Measurements from ENCODE around the gene TRAPPC12. TPM values are rescaled to one million over a fixed set of nuclear protein-coding genes. Genes with fewer than 3 reads are reported as not detected.

The TRAPPC12 gene
- polyA plus RNA-seq (41.4 to 53.6 TPM (median 44.2 TPM) in 3 replicates), polyA minus RNA-seq (67.3 to 144 TPM (median 95.0 TPM) in 3 replicates)
- 39.9 TPM for polyA plus RNA-seq (2011; ENCODE audit: low read depth)
- 26.3 and 32.6 TPM in 2 replicates for polyA plus RNA-seq (2011; cell fraction: cytosol; rRNA removed)
- polyA plus RNA-seq (2011; cell fraction: nucleus; rRNA removed): 91.2 and 111 TPM in 2 replicates
- 49.9 and 63.4 TPM in 2 replicates for polyA plus RNA-seq (2012; ENCODE audit: low replicate concordance)
- 48.0 TPM for polyA minus RNA-seq (2011; cell fraction: cytosol; rRNA and poly(A)+ RNA removed)
- 59.8 and 73.9 TPM in 2 replicates for polyA minus RNA-seq (2011; cell fraction: nucleus; rRNA and poly(A)+ RNA removed)

GRCh38 chr2:3379647-3380534 is at the start of gene TRAPPC12:
TSS of gene TRAPPC12 (plus strand) at chr2:3379694. CDS start at chr2:3387624, 7,930 bp downstream.
- no peaks in the 10 kb centered on the region for H3K27me3 ChIP-seq (ENCODE audit: control insufficient read depth, extremely low read depth, insufficient read depth, low read length)
- FAIRE-seq (no peak), DNase-seq (ENCODE audit: low read depth, low spot score) (peak; percentile 35)
- H3K79me2 ChIP-seq (ENCODE audit: control insufficient read depth, insufficient read depth, low read length): peaks cover 61% of the 10 kb centered on the region
- dilution Hi-C loops (cut with MboI; ENCODE audit: extremely low pct_ligation_motif_present, low sequenced_read_pairs): no loop called here
- TF ChIP-seq CTCF (optimal IDR thresholded peaks at IDR 0.05 in 1 of 3, IDR thresholded peaks at IDR 0.05 in 1 of 3, conservative IDR thresholded peaks at IDR 0.05 in 1 of 3; ENCODE audit: extremely low read depth in 1 of 3, insufficient read depth in 2 of 3, low read length in 3 of 3): peak; percentile 36 to 72 (median 67)
- no peak for TF ChIP-seq EZH2 (IDR thresholded peaks at IDR 0.05; ENCODE audit: low read length)
- peak within 1 kb of the TSS; percentile 94 for H3K9ac ChIP-seq (ENCODE audit: control insufficient read depth, extremely low read depth, insufficient read depth, low read length)
- H3K4me1 ChIP-seq (ENCODE audit: control insufficient read depth, extremely low read depth, insufficient read depth, low read length): peaks cover 28% of the 10 kb centered on the region
- peak within 1 kb of the TSS; percentile 90 for H3K27ac ChIP-seq (ENCODE audit: control insufficient read depth, insufficient read depth, low read length)
- peak within 1 kb of the TSS; percentile 82 to 94 (median 92) for H3K4me3 ChIP-seq (ENCODE audit: control insufficient read depth in 2 of 3, extremely low read depth in 1 of 3, insufficient read depth in 2 of 3, low read depth in 1 of 3, low read length in 3 of 3)
- no peaks in the 10 kb centered on the region for H4K20me1 ChIP-seq (ENCODE audit: control insufficient read depth, extremely low read depth, insufficient read depth, low read length)
- peak within 1 kb of the TSS; percentile 98 for H2AFZ ChIP-seq (ENCODE audit: control insufficient read depth, low read length)
- no peaks in the 10 kb centered on the region for H3K9me1 ChIP-seq (ENCODE audit: control insufficient read depth, extremely low read depth, insufficient read depth, low read length)
- peak within 1 kb of the TSS; percentile 99 for H3K4me2 ChIP-seq (ENCODE audit: control insufficient read depth, extremely low read depth, insufficient read depth, low read depth, low read length)
- H3K36me3 ChIP-seq (ENCODE audit: control insufficient read depth in 2 of 2, extremely low read depth in 1 of 2, insufficient read depth in 2 of 2, low read length in 2 of 2): peaks cover 0 to 4% of the 10 kb centered on the region in 2 experiments
- no peaks in the 10 kb centered on the region for H3K9me3 ChIP-seq (ENCODE audit: control insufficient read depth, low read depth, low read length)

GRCh38 chr2:3332133-3332532 is 47.4 kb upstream of the TRAPPC12 start:
- no peaks in the 10 kb centered on the region for H3K9me3 ChIP-seq (ENCODE audit: control insufficient read depth, low read depth, low read length)
- TF ChIP-seq CTCF (optimal IDR thresholded peaks at IDR 0.05 in 1 of 3, IDR thresholded peaks at IDR 0.05 in 1 of 3, conservative IDR thresholded peaks at IDR 0.05 in 1 of 3; ENCODE audit: extremely low read depth in 1 of 3, insufficient read depth in 2 of 3, low read length in 3 of 3) (no peak), EZH2 (IDR thresholded peaks at IDR 0.05; ENCODE audit: low read length) (no peak)
- no peaks in the 10 kb centered on the region for H4K20me1 ChIP-seq (ENCODE audit: control insufficient read depth, extremely low read depth, insufficient read depth, low read length)
- no peak overlapping the region for H3K4me2 ChIP-seq (ENCODE audit: control insufficient read depth, extremely low read depth, insufficient read depth, low read depth, low read length)
- peaks cover 6% of the 10 kb centered on the region for H3K79me2 ChIP-seq (ENCODE audit: control insufficient read depth, insufficient read depth, low read length)
- no peak overlapping the region for H3K27ac ChIP-seq (ENCODE audit: control insufficient read depth, insufficient read depth, low read length)
- FAIRE-seq (no peak), DNase-seq (ENCODE audit: low read depth, low spot score) (no peak)
- peaks cover 6 to 17% of the 10 kb centered on the region in 2 experiments for H3K36me3 ChIP-seq (ENCODE audit: control insufficient read depth in 2 of 2, extremely low read depth in 1 of 2, insufficient read depth in 2 of 2, low read length in 2 of 2)
- no peak overlapping the region for H3K4me3 ChIP-seq (ENCODE audit: control insufficient read depth in 2 of 3, extremely low read depth in 1 of 3, insufficient read depth in 2 of 3, low read depth in 1 of 3, low read length in 3 of 3)
- no peaks in the 10 kb centered on the region for H3K4me1 ChIP-seq (ENCODE audit: control insufficient read depth, extremely low read depth, insufficient read depth, low read length)
- no peaks in the 10 kb centered on the region for H3K27me3 ChIP-seq (ENCODE audit: control insufficient read depth, extremely low read depth, insufficient read depth, low read length)
- H2AFZ ChIP-seq (ENCODE audit: control insufficient read depth, low read length): no peak overlapping the region
- no peaks in the 10 kb centered on the region for H3K9me1 ChIP-seq (ENCODE audit: control insufficient read depth, extremely low read depth, insufficient read depth, low read length)
- dilution Hi-C loops (cut with MboI; ENCODE audit: extremely low pct_ligation_motif_present, low sequenced_read_pairs): no loop called here
- H3K9ac ChIP-seq (ENCODE audit: control insufficient read depth, extremely low read depth, insufficient read depth, low read length): no peak overlapping the region
